Measurements from ENCODE around the gene MYD88. TPM values are rescaled to one million over a fixed set of nuclear protein-coding genes. Genes with fewer than 3 reads are reported as not detected.
A peak's percentile ranks its signal among the peaks of the same experiment; 100 is the strongest.

The MYD88 gene
- total RNA-seq, 6 donors from 2014 or later = 38.1 to 116 (median 83.3) TPM

DNA sequence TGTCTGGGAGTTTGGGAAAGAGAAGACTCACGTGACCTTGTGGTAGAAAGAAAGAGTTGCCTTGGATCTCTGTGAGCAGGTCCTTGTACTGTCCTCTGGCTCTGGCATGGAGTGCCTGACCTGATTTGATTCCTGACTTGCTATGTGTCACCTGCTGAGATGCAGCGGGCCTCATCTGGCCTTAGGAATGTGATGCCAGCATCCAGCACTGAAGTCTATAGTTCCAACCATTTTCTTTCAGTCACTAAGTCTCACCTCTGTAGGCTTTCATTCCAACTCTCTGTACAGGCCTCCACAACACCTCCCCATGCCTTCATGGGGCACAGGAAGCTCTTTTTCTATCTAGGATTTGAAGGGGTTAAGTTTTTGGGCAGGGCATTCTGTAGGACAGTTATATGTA, 14.8 kb downstream of the MYD88 start:
- Histone ChIP-seq H3K27ac (peak overlapping the region; percentile 1 to 56 (median 30)), H3K4me1 (peaks cover 0 to 16% (median 11%) of the 10 kb centered on the region in 4 donors), H3K36me3 (no peaks in the 10 kb centered on the region), H3K9me3 (no peaks in the 10 kb centered on the region), H3K27me3 (no peaks in the 10 kb centered on the region), H3K4me3 (no peak overlapping the region)
- ATAC-seq (ENCODE audit: low FRiP score in 2 of 2) = no peak
- no peak for DNase-seq
- 96 to 100% methylated on average over 2 of the region's 2 CpGs for WGBS, 2 donors
- TF ChIP-seq EP300 (IDR thresholded peaks at IDR 0.05) (no peak), POLR2A (IDR thresholded peaks at IDR 0.05) (no peak), POLR2AphosphoS5 (IDR thresholded peaks at IDR 0.05) (no peak)
- TF ChIP-seq, protein P1, sequence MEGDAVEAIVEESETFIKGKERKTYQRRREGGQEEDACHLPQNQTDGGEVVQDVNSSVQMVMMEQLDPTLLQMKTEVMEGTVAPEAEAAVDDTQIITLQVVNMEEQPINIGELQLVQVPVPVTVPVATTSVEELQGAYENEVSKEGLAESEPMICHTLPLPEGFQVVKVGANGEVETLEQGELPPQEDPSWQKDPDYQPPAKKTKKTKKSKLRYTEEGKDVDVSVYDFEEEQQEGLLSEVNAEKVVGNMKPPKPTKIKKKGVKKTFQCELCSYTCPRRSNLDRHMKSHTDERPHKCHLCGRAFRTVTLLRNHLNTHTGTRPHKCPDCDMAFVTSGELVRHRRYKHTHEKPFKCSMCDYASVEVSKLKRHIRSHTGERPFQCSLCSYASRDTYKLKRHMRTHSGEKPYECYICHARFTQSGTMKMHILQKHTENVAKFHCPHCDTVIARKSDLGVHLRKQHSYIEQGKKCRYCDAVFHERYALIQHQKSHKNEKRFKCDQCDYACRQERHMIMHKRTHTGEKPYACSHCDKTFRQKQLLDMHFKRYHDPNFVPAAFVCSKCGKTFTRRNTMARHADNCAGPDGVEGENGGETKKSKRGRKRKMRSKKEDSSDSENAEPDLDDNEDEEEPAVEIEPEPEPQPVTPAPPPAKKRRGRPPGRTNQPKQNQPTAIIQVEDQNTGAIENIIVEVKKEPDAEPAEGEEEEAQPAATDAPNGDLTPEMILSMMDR (IDR thresholded peaks at IDR 0.05) = no peak

DNA sequence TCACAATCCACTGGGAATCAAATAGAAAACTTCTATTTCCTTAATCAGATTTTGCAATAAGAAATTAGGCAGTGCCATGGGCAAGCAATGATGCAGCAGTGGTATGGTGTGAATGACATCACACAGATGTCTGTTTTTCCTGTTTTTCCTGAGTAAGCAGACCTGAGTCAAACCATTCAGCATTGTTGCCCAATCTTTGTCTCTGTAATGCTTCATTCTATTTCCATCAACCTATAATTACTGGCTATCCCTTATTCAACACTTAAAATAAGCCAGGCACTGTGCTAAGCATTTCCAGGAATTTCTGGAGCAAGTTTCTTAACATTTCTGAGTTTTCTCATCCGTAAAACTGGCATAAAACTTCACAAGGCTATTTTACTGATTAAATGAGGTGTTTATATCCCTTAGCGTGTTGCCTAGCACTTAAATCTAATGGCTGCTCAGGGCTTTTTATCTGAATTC, 15.6 kb downstream of the MYD88 start:
- 67 to 76% methylated on average over 2 of the region's 2 CpGs for WGBS, 2 donors
- DNase-seq = no peak
- Histone ChIP-seq H3K4me3 (no peak overlapping the region), H3K36me3 (no peaks in the 10 kb centered on the region), H3K27me3 (no peaks in the 10 kb centered on the region), H3K9me3 (no peaks in the 10 kb centered on the region), H3K4me1 (peaks cover 0 to 13% (median 11%) of the 10 kb centered on the region in 4 donors), H3K27ac (peak overlapping the region; percentile 19 to 61 (median 38))
- peak in 1 of 2 donors; percentile 76 for ATAC-seq (ENCODE audit: low FRiP score in 2 of 2)
- no peak for TF ChIP-seq EP300 (IDR thresholded peaks at IDR 0.05)
- peak; percentile 47 to 91 for TF ChIP-seq POLR2AphosphoS5 (IDR thresholded peaks at IDR 0.05)

- Histone ChIP-seq H3K4me3 (no peak overlapping the region), H3K4me1 (peaks cover 0 to 11% (median 9%) of the 10 kb centered on the region in 4 donors), H3K36me3 (no peaks in the 10 kb centered on the region), H3K9me3 (no peaks in the 10 kb centered on the region), H3K27me3 (no peaks in the 10 kb centered on the region), H3K27ac (peak overlapping the region in 3 of 4 donors; percentile 20 to 61 (median 50))
- 51 to 73% methylated on average over 2 of the region's 2 CpGs for WGBS, 2 donors
- TF ChIP-seq POLR2AphosphoS5 (IDR thresholded peaks at IDR 0.05) = no peak
- TF ChIP-seq, protein P1 (IDR thresholded peaks at IDR 0.05) = no peak
- no peak for TF ChIP-seq EP300 (IDR thresholded peaks at IDR 0.05)
- no peak for TF ChIP-seq POLR2A (IDR thresholded peaks at IDR 0.05)
- ATAC-seq (ENCODE audit: low FRiP score in 2 of 2) (peak in 1 of 2 donors; percentile 47), DNase-seq (no peak)
Observed at GRCh38 chr3:38154625-38155255, 16.3 kb downstream of the MYD88 start.

DNA sequence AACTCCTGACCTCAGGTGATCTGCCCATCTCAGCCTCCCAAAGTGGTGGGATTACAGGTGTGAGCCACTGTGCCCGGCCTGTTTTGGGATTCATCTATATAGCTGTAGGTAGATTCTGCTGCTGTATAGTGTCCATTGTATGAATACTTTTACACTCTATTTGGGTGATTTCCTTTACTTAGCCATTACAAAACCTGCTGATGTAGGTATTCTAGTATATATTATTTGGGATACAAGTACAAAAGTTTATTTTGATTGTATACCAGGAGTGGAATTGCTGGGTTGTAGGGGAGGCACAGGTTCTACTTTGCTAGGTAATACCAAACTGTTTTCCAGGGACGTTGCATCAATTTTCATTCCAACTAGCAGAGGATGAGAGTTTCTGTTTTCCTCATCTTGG, 17.4 kb downstream of the MYD88 start:
- Histone ChIP-seq H3K9me3 (no peaks in the 10 kb centered on the region), H3K4me3 (no peak overlapping the region), H3K27me3 (no peaks in the 10 kb centered on the region), H3K27ac (no peak overlapping the region), H3K36me3 (no peaks in the 10 kb centered on the region), H3K4me1 (peaks cover 0 to 11% (median 9%) of the 10 kb centered on the region in 4 donors)
- TF ChIP-seq EP300 (IDR thresholded peaks at IDR 0.05) (no peak), POLR2AphosphoS5 (IDR thresholded peaks at IDR 0.05) (no peak), POLR2A (IDR thresholded peaks at IDR 0.05) (no peak)
- TF ChIP-seq, protein P1 (IDR thresholded peaks at IDR 0.05) = no peak
- ATAC-seq (ENCODE audit: low FRiP score in 2 of 2) (no peak), DNase-seq (no peak)
- WGBS, 2 donors = 92 to 95% methylated on average over 2 of the region's 2 CpGs

DNA sequence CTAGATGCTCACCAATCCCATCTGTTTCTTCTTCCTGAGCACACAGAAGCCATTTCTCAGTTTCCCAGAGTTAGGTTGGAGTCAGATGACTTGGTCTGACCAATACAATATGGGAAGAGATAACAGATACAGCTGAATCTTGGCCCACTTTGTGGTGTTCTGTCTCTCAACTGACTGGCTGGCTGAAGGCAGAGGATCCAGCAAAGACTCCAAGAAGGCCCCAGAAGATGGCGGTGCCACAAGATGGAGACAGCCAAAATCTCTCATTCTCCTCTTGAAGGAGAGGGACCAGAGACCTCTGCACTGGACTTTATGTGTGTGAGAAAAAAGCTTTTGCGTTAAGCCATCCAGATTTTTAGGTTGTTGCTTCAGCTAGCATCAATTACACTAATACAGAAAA, 18.7 kb downstream of the MYD88 start:
- no peak for DNase-seq
- TF ChIP-seq, protein P1 (IDR thresholded peaks at IDR 0.05) = no peak
- TF ChIP-seq POLR2AphosphoS5 (IDR thresholded peaks at IDR 0.05) (no peak), POLR2A (IDR thresholded peaks at IDR 0.05) (no peak), EP300 (IDR thresholded peaks at IDR 0.05) (no peak)
- ATAC-seq (ENCODE audit: low FRiP score in 2 of 2) = no peak
- Histone ChIP-seq H3K27ac (no peak overlapping the region), H3K4me1 (peaks cover 0 to 11% (median 9%) of the 10 kb centered on the region in 4 donors), H3K27me3 (no peaks in the 10 kb centered on the region), H3K4me3 (no peak overlapping the region), H3K9me3 (no peaks in the 10 kb centered on the region), H3K36me3 (no peaks in the 10 kb centered on the region)
- WGBS, 2 donors = 92 to 100% methylated on average over 2 of the region's 2 CpGs
